Pancreas (tissue), 10 donors: ENCODE results near the gene RBM19. TPM values are rescaled to one million over a fixed set of nuclear protein-coding genes. Genes with fewer than 3 reads are reported as not detected.

Experiments used
- ATAC-seq, 4 donors: fragments of 200-7000 bp; cut with Tn5 transposase; one replicate each; pipeline versions ENCODE4 v1.8.0 to v1.9.1; 2020; ENCODE audit warnings: mild to moderate bottlenecking in 4 of 4, moderate library complexity in 4 of 4
- DNase-seq, 6 donors: peaks; one replicate each; pipeline ENCODE4 v3.0.0-alpha.2; 2020
- FAIRE-seq: peaks from 2 replicates; lab custom pipeline; 2012; peaks lifted over from hg19 to GRCh38; lab: Jason Lieb, UNC
- H3K27ac ChIP-seq, 4 donors: fragments of 200-600 bp; sonication (generic); 1 replicate in 3 of 4; 2 replicates in 1 of 4; pipeline versions ENCODE4 v1.5.0 to v1.8.0; 2020
- H3K27me3 ChIP-seq, 4 donors: fragments of 200-600 bp; one replicate each; pipeline ENCODE4 v1.8.0; 2021
- H3K36me3 ChIP-seq, 3 donors: fragments of 200-600 bp; sonication (generic) in 1 of 3; one replicate each; pipeline versions ENCODE4 v1.5.0 to v1.8.0; 2020 to 2021
- H3K4me1 ChIP-seq, 3 donors: fragments of 200-600 bp; one replicate each; pipeline ENCODE4 v1.8.0; 2021
- H3K4me3 ChIP-seq, 4 donors: fragments of 200-600 bp; sonication (generic) in 2 of 4; one replicate each; pipeline versions ENCODE4 v1.5.0 to v1.8.0; 2020 to 2021
- H3K9me3 ChIP-seq, 4 donors: fragments of 200-600 bp; one replicate each; pipeline ENCODE4 v1.8.0; 2021
- CTCF ChIP-seq, 4 donors: fragments of 200-600 bp; sonication (generic) in 3 of 4; IDR thresholded peaks; one replicate each; pipeline versions ENCODE4 v1.5.0 to v1.8.0; 2021; ENCODE audit warnings: antibody characterized with exemption in 4 of 4
- WGBS, 2 donors: extraction: QIAGEN DNeasy Blood & Tissue Kit; methylation state at CpG; one replicate each; pipeline ENCODE4 v1.1.7; 2013; 5-methylcytosine and 5-hydroxymethylcytosine counted together
- intact Hi-C, 3 donors: fragments of 100-400 bp; cut with DNase I; formaldehyde crosslinking; loops; one replicate each; pipeline versions ENCODE4 v1.11.1 to v1.14.2; 2022
- polyA plus RNA-seq, 2 donors: library from polyadenylated mRNA; stranded (reverse); fragments of 200-250 nt; gene quantifications; one replicate each; pipeline ENCODE4 v1.2.3, GENCODE V29; 2013
- total RNA-seq, 6 donors: library from RNA; stranded (reverse); fragmentation: NEBNext Ultra II Directional in 4 of 6; extraction: Animal tissue kit (Norgen Biotek cat#: 25700) in 4 of 6; gene quantifications; one replicate each; pipeline versions ENCODE4 v1.2.1 to v1.2.4, GENCODE V29; 2021 to 2023
- donor health status: healthy with polysubstance abuse.
- donor health status: DM: no; HTN: no; CAD: no; lungs with moderate emphysema.
- donor health status: DM: no; HTN: no; CAD: no.
- donor health status: control.
- donor health status: control.
- donor health status: Bipolar disorder and iron deficiency.
- donor health status: DM: yes; HTN: yes; CAD: no.
- donor health status: DM: no; HTN: no; CAD: no.
- donor health status: DM: no; HTN: no; CAD: no.
- donor health status: DM: yes; HTN: yes; CAD: no.

The RBM19 gene
- total and polyA plus RNA-seq, 8 donors: 13.9 to 32.2 (median 15.8) TPM

GRCh38 chr12:113768850-113769249 is 197.3 kb downstream of the RBM19 start:
- peaks cover 0 to 10% (median 0%) of the 10 kb centered on the region in 4 donors for H3K27me3 ChIP-seq
- FAIRE-seq (no peak), ATAC-seq (no peak), DNase-seq (no peak)
- H3K27ac ChIP-seq: no peak overlapping the region
- H3K4me1 ChIP-seq: no peaks in the 10 kb centered on the region
- intact Hi-C loops: no loop called here
- no peak for TF ChIP-seq CTCF (IDR thresholded peaks at IDR 0.05)
- H3K36me3 ChIP-seq: no peaks in the 10 kb centered on the region
- 54 to 61% methylated on average over 6 of the region's 6 CpGs for WGBS, 2 donors
- no peak overlapping the region for H3K4me3 ChIP-seq
- H3K9me3 ChIP-seq: no peaks in the 10 kb centered on the region

- no peak for FAIRE-seq
- Histone ChIP-seq H3K9me3 (no peaks in the 10 kb centered on the region), H3K4me3 (no peak overlapping the region), H3K36me3 (no peaks in the 10 kb centered on the region), H3K27me3 (peaks cover 0 to 10% (median 0%) of the 10 kb centered on the region in 4 donors), H3K4me1 (no peaks in the 10 kb centered on the region), H3K27ac (no peak overlapping the region)
- DNase-seq: no peak
- ATAC-seq: peak in 1 of 4 donors; percentile 34
- TF ChIP-seq CTCF (IDR thresholded peaks at IDR 0.05): no peak
- 60 to 66% methylated on average over 10 of the region's 10 CpGs for WGBS, 2 donors
- intact Hi-C loops: no loop called here
Measured at GRCh38 chr12:113766879-113767878, 198.9 kb downstream of the RBM19 start.
